Measurements from ENCODE around the gene NYAP2. TPM values are rescaled to one million over a fixed set of nuclear protein-coding genes. Genes with fewer than 3 reads are reported as not detected.

NYAP2 gene
- total RNA-seq, 1 donor from 2014 or later = not detected

GRCh38 chr2:225422145-225422544, 22.6 kb downstream of the NYAP2 start:
- DNase-seq (no peak), ATAC-seq (no peak)
- intact Hi-C loops (cut with micrococcal nuclease) = no loop called here

GRCh38 chr2:225425284-225425683, 25.8 kb downstream of the NYAP2 start:
- ATAC-seq (no peak), DNase-seq (no peak)
- intact Hi-C loops (cut with micrococcal nuclease) = no loop called here

- no peak for DNase-seq
- ATAC-seq = no peak
- intact Hi-C loops (cut with micrococcal nuclease) = no loop called here
These were observed 28.9 kb downstream of the NYAP2 start for GRCh38 chr2:225428360-225428759.

GRCh38 chr2:225429717-225430116, 30.2 kb downstream of the NYAP2 start:
- ATAC-seq (no peak), DNase-seq (no peak)
- intact Hi-C loops (cut with micrococcal nuclease) = no loop called here

GRCh38 chr2:225431105-225431863, 31.8 kb downstream of the NYAP2 start:
- intact Hi-C loops (cut with micrococcal nuclease) = no loop called here
- no peak for DNase-seq
- no peak for ATAC-seq

GRCh38 chr2:225434014-225434413, 34.5 kb downstream of the NYAP2 start:
- DNase-seq (no peak), ATAC-seq (no peak)
- intact Hi-C loops (cut with micrococcal nuclease) = no loop called here

- no peak for ATAC-seq
These were observed 37.8 kb downstream of the NYAP2 start for GRCh38 chr2:225437319-225437718.

GRCh38 chr2:225438248-225438647, 38.7 kb downstream of the NYAP2 start:
- DNase-seq (no peak), ATAC-seq (no peak)
- intact Hi-C loops (cut with micrococcal nuclease) = no loop called here

More at GRCh38 chr2:225437319-225437718, 37.8 kb downstream of the NYAP2 start:
- no peak for DNase-seq
- intact Hi-C loops (cut with micrococcal nuclease) = no loop called here

- intact Hi-C loops (cut with micrococcal nuclease) = no loop called here
- DNase-seq (no peak), ATAC-seq (no peak)
These were observed 53.2 kb downstream of the NYAP2 start for GRCh38 chr2:225452677-225453076.

GRCh38 chr2:225454412-225454811, 54.9 kb downstream of the NYAP2 start:
- intact Hi-C loops (cut with micrococcal nuclease) = no loop called here
- ATAC-seq (no peak), DNase-seq (no peak)

- ATAC-seq (no peak), DNase-seq (no peak)
- intact Hi-C loops (cut with micrococcal nuclease) = no loop called here
These were observed 57.2 kb downstream of the NYAP2 start for GRCh38 chr2:225456619-225457260.

- no peak for ATAC-seq
- intact Hi-C loops (cut with micrococcal nuclease) = no loop called here
- DNase-seq = no peak
These were observed 58.0 kb downstream of the NYAP2 start for GRCh38 chr2:225457482-225457881.

- intact Hi-C loops (cut with micrococcal nuclease) = no loop called here
- no peak for DNase-seq
- no peak for ATAC-seq
These were observed 59.1 kb downstream of the NYAP2 start for GRCh38 chr2:225458431-225459117.

- ATAC-seq (no peak), DNase-seq (no peak)
- intact Hi-C loops (cut with micrococcal nuclease) = no loop called here
These were observed 62.9 kb downstream of the NYAP2 start for GRCh38 chr2:225462417-225462816.

GRCh38 chr2:225462945-225463344, 63.4 kb downstream of the NYAP2 start:
- intact Hi-C loops (cut with micrococcal nuclease) = no loop called here
- DNase-seq (no peak), ATAC-seq (no peak)

- ATAC-seq (no peak), DNase-seq (no peak)
- intact Hi-C loops (cut with micrococcal nuclease) = no loop called here
These were observed 63.9 kb downstream of the NYAP2 start for GRCh38 chr2:225463449-225463848.

GRCh38 chr2:225464346-225465025, 65.0 kb downstream of the NYAP2 start:
- ATAC-seq = no peak
- no peak for DNase-seq
- intact Hi-C loops (cut with micrococcal nuclease) = no loop called here

GRCh38 chr2:225465827-225466226, 66.3 kb downstream of the NYAP2 start:
- DNase-seq (no peak), ATAC-seq (no peak)
- intact Hi-C loops (cut with micrococcal nuclease) = no loop called here

GRCh38 chr2:225466891-225467604, 67.5 kb downstream of the NYAP2 start:
- no peak for ATAC-seq
- DNase-seq = no peak
- intact Hi-C loops (cut with micrococcal nuclease) = no loop called here

Measured in left ventricle myocardium superior (tissue), 1 donor.